ENCODE measurements around the gene ANKS1B. TPM values are rescaled to one million over a fixed set of nuclear protein-coding genes. Genes with fewer than 3 reads are reported as not detected.

ANKS1B gene
- polyA plus RNA-seq, 1 experiment, result 0.27 TPM

DNA sequence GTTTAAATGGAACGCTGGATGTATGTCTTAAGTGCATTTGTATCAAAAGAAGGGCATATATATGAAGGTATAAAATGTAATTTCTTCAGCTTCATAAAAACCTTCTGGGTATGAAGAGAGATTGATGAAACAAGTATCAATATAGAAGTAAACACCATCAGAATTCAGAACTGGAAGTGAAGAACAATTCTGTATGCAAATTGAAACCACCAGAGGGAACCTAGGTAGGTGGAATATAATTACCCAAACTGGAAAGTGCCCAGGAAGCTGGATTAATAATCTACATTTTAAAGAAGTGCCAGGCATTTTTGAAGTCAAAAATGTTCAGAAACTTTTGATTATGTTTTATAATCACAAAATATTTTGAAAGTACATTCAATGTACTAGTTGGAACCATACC lies 673.4 kb downstream of the ANKS1B start:
- ChIA-PET POLR2A (no interaction called here), CTCF (no interaction called here)
- TF ChIP-seq, protein P1, sequence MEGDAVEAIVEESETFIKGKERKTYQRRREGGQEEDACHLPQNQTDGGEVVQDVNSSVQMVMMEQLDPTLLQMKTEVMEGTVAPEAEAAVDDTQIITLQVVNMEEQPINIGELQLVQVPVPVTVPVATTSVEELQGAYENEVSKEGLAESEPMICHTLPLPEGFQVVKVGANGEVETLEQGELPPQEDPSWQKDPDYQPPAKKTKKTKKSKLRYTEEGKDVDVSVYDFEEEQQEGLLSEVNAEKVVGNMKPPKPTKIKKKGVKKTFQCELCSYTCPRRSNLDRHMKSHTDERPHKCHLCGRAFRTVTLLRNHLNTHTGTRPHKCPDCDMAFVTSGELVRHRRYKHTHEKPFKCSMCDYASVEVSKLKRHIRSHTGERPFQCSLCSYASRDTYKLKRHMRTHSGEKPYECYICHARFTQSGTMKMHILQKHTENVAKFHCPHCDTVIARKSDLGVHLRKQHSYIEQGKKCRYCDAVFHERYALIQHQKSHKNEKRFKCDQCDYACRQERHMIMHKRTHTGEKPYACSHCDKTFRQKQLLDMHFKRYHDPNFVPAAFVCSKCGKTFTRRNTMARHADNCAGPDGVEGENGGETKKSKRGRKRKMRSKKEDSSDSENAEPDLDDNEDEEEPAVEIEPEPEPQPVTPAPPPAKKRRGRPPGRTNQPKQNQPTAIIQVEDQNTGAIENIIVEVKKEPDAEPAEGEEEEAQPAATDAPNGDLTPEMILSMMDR (IDR thresholded peaks at IDR 0.05; ENCODE audit: insufficient read depth, low read depth, low read length), result no peak
- no peak overlapping the region for H3K4me3 ChIP-seq (ENCODE audit: low read depth, low read length)
- H3K27me3 ChIP-seq (ENCODE audit: control insufficient read depth, insufficient read depth, low read length), result no peaks in the 10 kb centered on the region
- no peaks in the 10 kb centered on the region for H3K36me3 ChIP-seq (ENCODE audit: control insufficient read depth, insufficient read depth, low read length)
- no peak for DNase-seq (ENCODE audit: low read depth)

DNA sequence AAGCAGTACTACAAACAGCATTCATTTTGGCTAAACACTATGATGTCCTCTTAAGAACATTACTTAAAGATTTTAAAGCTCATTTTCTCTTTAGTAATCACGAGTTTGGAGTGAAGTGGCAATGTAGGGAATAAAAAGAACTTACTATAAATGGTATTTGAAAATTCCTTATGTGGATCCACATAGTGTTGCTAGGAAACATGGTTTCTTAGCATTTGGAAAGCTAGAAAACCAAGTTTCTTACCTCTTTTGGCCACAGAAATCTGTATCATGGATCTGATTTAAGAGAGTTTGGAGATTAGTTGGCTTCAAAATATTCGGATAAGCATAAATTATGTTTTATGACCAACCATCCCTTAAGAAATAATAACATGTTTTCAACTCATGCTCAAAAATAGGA lies 674.9 kb downstream of the ANKS1B start:
- Histone ChIP-seq H3K36me3 (ENCODE audit: control insufficient read depth, insufficient read depth, low read length) (no peaks in the 10 kb centered on the region), H3K4me3 (ENCODE audit: low read depth, low read length) (no peak overlapping the region), H3K27me3 (ENCODE audit: control insufficient read depth, insufficient read depth, low read length) (no peaks in the 10 kb centered on the region)
- CTCF ChIA-PET, result no interaction called here
- TF ChIP-seq, protein P1 (IDR thresholded peaks at IDR 0.05; ENCODE audit: insufficient read depth, low read depth, low read length), result no peak
- DNase-seq (ENCODE audit: low read depth), result no peak
- POLR2A ChIA-PET, result no interaction called here

DNA sequence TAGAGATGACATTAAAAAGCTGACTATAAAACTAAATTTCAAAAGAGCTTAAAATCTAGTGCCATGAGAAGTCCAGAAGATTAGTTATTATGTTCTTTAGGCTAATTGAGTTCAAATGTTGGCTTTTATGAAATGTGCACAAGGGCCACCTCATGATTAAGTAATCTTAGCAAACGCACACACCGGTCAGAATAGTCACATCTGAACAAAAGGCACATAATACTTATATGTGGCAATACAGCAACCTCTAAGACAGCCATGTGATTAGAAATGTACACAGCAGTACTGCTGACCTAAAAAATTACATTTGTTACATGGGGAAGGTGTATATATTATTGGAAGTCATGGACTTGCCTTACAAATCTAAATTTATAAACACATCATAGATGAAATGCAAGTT lies 681.9 kb downstream of the ANKS1B start:
- no peak for DNase-seq (ENCODE audit: low read depth)
- Histone ChIP-seq H3K27me3 (ENCODE audit: control insufficient read depth, insufficient read depth, low read length) (no peaks in the 10 kb centered on the region), H3K4me3 (ENCODE audit: low read depth, low read length) (no peak overlapping the region), H3K36me3 (ENCODE audit: control insufficient read depth, insufficient read depth, low read length) (no peaks in the 10 kb centered on the region)
- TF ChIP-seq, protein P1 (IDR thresholded peaks at IDR 0.05; ENCODE audit: insufficient read depth, low read depth, low read length), result no peak
- CTCF ChIA-PET, result no interaction called here
- POLR2A ChIA-PET, result no interaction called here

DNA sequence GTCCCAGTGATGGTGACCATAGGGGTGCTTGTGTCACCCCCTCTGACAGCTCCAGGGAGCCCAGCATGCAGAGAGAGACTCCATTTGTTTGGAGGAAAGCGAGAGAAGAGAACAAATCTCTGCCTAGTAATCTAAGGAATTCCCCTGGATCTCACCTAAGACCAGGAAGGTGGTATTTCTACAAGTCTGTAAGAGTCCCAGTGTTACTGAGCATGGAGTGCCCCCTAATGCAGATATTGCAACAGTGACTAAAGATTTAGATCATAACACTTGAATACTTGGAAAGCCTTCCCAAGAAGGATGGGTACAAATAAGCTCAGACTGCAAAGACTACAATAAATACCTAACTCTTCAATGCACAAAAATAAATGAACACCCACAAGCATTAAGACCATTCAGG lies 697.6 kb downstream of the ANKS1B start:
- H3K36me3 ChIP-seq (ENCODE audit: control insufficient read depth, insufficient read depth, low read length), result no peaks in the 10 kb centered on the region
- ChIA-PET CTCF (no interaction called here), POLR2A (no interaction called here)
- no peak overlapping the region for H3K4me3 ChIP-seq (ENCODE audit: low read depth, low read length)
- no peaks in the 10 kb centered on the region for H3K27me3 ChIP-seq (ENCODE audit: control insufficient read depth, insufficient read depth, low read length)
- TF ChIP-seq, protein P1 (IDR thresholded peaks at IDR 0.05; ENCODE audit: insufficient read depth, low read depth, low read length), result no peak
- DNase-seq (ENCODE audit: low read depth), result no peak

DNA sequence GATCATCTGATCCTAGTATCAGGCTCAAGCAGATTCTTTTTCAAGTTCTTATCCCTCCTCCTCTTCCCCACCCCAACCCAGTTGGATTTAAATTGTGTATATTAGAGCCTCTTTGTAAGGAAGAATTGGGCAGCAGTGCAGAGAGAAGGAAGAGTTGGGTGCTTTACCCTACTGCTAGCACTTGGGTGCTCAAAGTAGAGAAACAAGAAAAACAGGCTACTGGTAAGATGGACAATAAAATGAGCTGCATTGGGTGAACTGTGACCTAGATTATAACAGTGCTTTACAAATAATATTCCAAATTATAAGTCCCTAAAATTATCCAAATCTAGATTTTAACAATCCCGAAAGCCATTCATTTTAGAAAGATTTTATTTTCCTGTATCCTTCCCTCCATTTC lies 700.6 kb downstream of the ANKS1B start:
- CTCF ChIA-PET, result interaction anchor here (1.1 kb wide), 1 partner anchor 13 kb away, joined by 3 read pairs; no protein-coding TSS in a partner anchor
- H3K36me3 ChIP-seq (ENCODE audit: control insufficient read depth, insufficient read depth, low read length), result no peaks in the 10 kb centered on the region
- TF ChIP-seq, protein P1 (IDR thresholded peaks at IDR 0.05; ENCODE audit: insufficient read depth, low read depth, low read length), result no peak
- no peak overlapping the region for H3K4me3 ChIP-seq (ENCODE audit: low read depth, low read length)
- H3K27me3 ChIP-seq (ENCODE audit: control insufficient read depth, insufficient read depth, low read length), result no peaks in the 10 kb centered on the region
- no peak for DNase-seq (ENCODE audit: low read depth)
- POLR2A ChIA-PET, result no interaction called here
